ENCODE measurements around the gene PLCZ1.

PLCZ1 gene

DNA sequence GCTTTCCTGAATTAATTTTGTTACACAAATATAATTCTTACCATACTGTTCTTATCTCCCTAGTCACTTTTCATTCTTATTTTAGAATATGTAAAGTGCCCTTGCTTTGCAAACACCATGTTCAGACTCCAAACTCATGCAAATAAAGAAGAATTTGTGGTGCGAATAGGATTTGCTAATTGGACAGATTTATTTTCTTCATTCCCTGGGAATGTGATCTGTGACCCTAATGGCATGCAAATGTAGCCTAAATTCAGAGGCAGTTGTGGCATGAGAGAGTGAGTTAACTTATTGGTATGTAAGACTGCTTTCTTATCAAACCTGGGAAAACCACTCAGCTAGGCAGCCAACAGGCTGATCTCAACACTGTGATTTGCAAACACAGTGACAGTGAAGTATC lies 10.1 kb upstream of the PLCZ1 start:
- no peak overlapping the region for H4K8ac ChIP-seq (ENCODE audit: low read length)
- peaks cover 3% of the 10 kb centered on the region for H3K4me1 ChIP-seq (ENCODE audit: control insufficient read depth, insufficient read depth, low read depth, low read length)
- no peak overlapping the region for H3K9ac ChIP-seq (ENCODE audit: low read length)
- H3K27me3 ChIP-seq (ENCODE audit: control insufficient read depth in 1 of 2, insufficient read depth in 1 of 2, low read length in 2 of 2) = no peaks in the 10 kb centered on the region
- no peak overlapping the region for H3K27ac ChIP-seq (ENCODE audit: low read length, poor library complexity, severe bottlenecking)
- no peak overlapping the region for H3K18ac ChIP-seq (ENCODE audit: low read depth in 1 of 2, low read length in 2 of 2)
- H2BK5ac ChIP-seq (ENCODE audit: low read depth, low read length, poor library complexity, severe bottlenecking) = no peak overlapping the region
- peak; percentile 87 for DNase-seq
- no peak overlapping the region for H2BK12ac ChIP-seq (ENCODE audit: low read length in 2 of 2)
- WGBS = 0% methylated on average over 1 of the region's 1 CpG
- H3K14ac ChIP-seq (ENCODE audit: low read length in 2 of 2) = no peak overlapping the region
- no peaks in the 10 kb centered on the region for H3K9me3 ChIP-seq (ENCODE audit: control insufficient read depth, low read length)
- H3K79me1 ChIP-seq (replicated peaks; ENCODE audit: low read length, poor library complexity, severe bottlenecking) = no peaks in the 10 kb centered on the region
- no peak overlapping the region for H2AK5ac ChIP-seq (ENCODE audit: low read length, severe bottlenecking)
- H3K4me3 ChIP-seq (ENCODE audit: insufficient read depth in 1 of 2, low read depth in 1 of 2, low read length in 2 of 2) = no peak overlapping the region
- no peak overlapping the region for H2BK120ac ChIP-seq (ENCODE audit: low read depth, low read length)
- no peak overlapping the region for H3K4me2 ChIP-seq (ENCODE audit: low read length, poor library complexity, severe bottlenecking)
- no peak overlapping the region for H4K91ac ChIP-seq (ENCODE audit: low read length)
- no peak overlapping the region for H2AFZ ChIP-seq (ENCODE audit: low read depth, low read length)
- no peaks in the 10 kb centered on the region for H3K36me3 ChIP-seq (ENCODE audit: control insufficient read depth in 1 of 2, insufficient read depth in 2 of 2, low read depth in 1 of 2, low read length in 2 of 2)
- H2BK15ac ChIP-seq (ENCODE audit: low read depth, poor library complexity, severe bottlenecking) = no peak overlapping the region
- H3K23ac ChIP-seq (ENCODE audit: low read length in 2 of 2) = no peak overlapping the region
- H3K4ac ChIP-seq (ENCODE audit: low read depth in 1 of 2, low read length in 2 of 2) = no peak overlapping the region

DNA sequence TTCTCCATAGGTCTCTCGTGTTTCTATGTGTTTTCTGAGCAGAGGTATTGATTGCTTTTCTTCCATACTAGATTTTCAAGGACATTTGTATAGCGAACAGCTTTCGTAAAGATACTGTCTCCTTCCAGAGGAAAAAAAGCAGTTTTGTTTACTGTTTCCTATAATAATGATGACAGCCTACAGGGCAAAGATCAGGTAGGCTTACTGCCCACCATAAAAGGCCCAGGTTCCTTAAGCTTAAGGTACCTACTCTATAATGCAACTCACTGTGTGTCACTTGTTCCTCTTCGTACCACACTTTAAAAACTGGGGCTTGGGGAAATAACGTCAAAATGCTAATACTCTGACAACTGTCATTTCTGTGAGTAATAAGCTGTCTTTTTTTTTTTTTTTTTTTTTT lies 6.7 kb downstream of the PLCZ1 start:
- H3K4me1 ChIP-seq (ENCODE audit: control insufficient read depth, insufficient read depth, low read depth, low read length) = no peaks in the 10 kb centered on the region
- WGBS = 88% methylated on average over 3 of the region's 5 CpGs

DNA sequence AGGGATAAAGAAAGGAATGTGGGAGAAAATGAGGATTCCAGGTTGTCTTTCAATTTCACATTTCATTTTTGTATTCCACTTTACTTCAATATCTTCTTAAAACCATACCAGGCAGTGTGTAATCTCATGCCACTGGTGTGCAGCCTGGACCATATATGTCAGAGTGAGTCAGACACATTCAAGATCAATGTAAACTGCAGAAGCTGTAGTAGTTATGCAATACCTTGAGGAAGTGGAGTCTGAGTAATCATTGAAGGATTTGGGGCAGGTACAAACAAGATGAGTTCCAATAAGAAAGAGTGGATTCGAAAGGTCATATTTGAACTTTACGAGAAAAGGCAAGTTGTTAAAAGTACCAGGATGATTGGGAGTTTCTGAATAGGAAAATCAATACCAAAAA lies 14.1 kb downstream of the PLCZ1 start:
- H3K79me1 ChIP-seq (replicated peaks; ENCODE audit: low read length, poor library complexity, severe bottlenecking) = no peaks in the 10 kb centered on the region
- no peak overlapping the region for H2BK120ac ChIP-seq (ENCODE audit: low read depth, low read length)
- H3K4me1 ChIP-seq (ENCODE audit: control insufficient read depth, insufficient read depth, low read depth, low read length) = no peaks in the 10 kb centered on the region
- no peak overlapping the region for H3K4me3 ChIP-seq (ENCODE audit: insufficient read depth in 1 of 2, low read depth in 1 of 2, low read length in 2 of 2)
- no peak overlapping the region for H2AFZ ChIP-seq (ENCODE audit: low read depth, low read length)
- H3K27me3 ChIP-seq (ENCODE audit: control insufficient read depth in 1 of 2, insufficient read depth in 1 of 2, low read length in 2 of 2) = no peaks in the 10 kb centered on the region
- H3K14ac ChIP-seq (ENCODE audit: low read length in 2 of 2) = no peak overlapping the region
- H3K4ac ChIP-seq (ENCODE audit: low read depth in 1 of 2, low read length in 2 of 2) = no peak overlapping the region
- no peak overlapping the region for H2AK5ac ChIP-seq (ENCODE audit: low read length, severe bottlenecking)
- 52% methylated on average over 2 of the region's 2 CpGs for WGBS
- H4K91ac ChIP-seq (ENCODE audit: low read length) = no peak overlapping the region
- no peaks in the 10 kb centered on the region for H3K36me3 ChIP-seq (ENCODE audit: control insufficient read depth in 1 of 2, insufficient read depth in 2 of 2, low read depth in 1 of 2, low read length in 2 of 2)
- H3K18ac ChIP-seq (ENCODE audit: low read depth in 1 of 2, low read length in 2 of 2) = no peak overlapping the region
- no peak overlapping the region for H2BK15ac ChIP-seq (ENCODE audit: low read depth, poor library complexity, severe bottlenecking)
- no peak overlapping the region for H2BK5ac ChIP-seq (ENCODE audit: low read depth, low read length, poor library complexity, severe bottlenecking)
- no peak overlapping the region for H3K27ac ChIP-seq (ENCODE audit: low read length, poor library complexity, severe bottlenecking)
- no peak overlapping the region for H4K8ac ChIP-seq (ENCODE audit: low read length)
- no peak overlapping the region for H3K9ac ChIP-seq (ENCODE audit: low read length)
- peak; percentile 82 for DNase-seq
- H3K9me3 ChIP-seq (ENCODE audit: control insufficient read depth, low read length) = no peaks in the 10 kb centered on the region
- H2BK12ac ChIP-seq (ENCODE audit: low read length in 2 of 2) = no peak overlapping the region
- no peak overlapping the region for H3K4me2 ChIP-seq (ENCODE audit: low read length, poor library complexity, severe bottlenecking)
- H3K23ac ChIP-seq (ENCODE audit: low read length in 2 of 2) = no peak overlapping the region

More for the DNA sequence above, 6.7 kb downstream of the PLCZ1 start:
- Histone ChIP-seq H4K8ac (ENCODE audit: low read length) (no peak overlapping the region), H3K36me3 (ENCODE audit: control insufficient read depth in 1 of 2, insufficient read depth in 2 of 2, low read depth in 1 of 2, low read length in 2 of 2) (no peaks in the 10 kb centered on the region), H2AFZ (ENCODE audit: low read depth, low read length) (no peak overlapping the region), H2BK15ac (ENCODE audit: low read depth, poor library complexity, severe bottlenecking) (no peak overlapping the region), H3K9ac (ENCODE audit: low read length) (no peak overlapping the region), H3K9me3 (ENCODE audit: control insufficient read depth, low read length) (peaks cover 29% of the 10 kb centered on the region), H3K23ac (ENCODE audit: low read length in 2 of 2) (no peak overlapping the region), H3K4ac (ENCODE audit: low read depth in 1 of 2, low read length in 2 of 2) (no peak overlapping the region), H2BK12ac (ENCODE audit: low read length in 2 of 2) (no peak overlapping the region), H3K4me3 (ENCODE audit: insufficient read depth in 1 of 2, low read depth in 1 of 2, low read length in 2 of 2) (no peak overlapping the region), H3K4me2 (ENCODE audit: low read length, poor library complexity, severe bottlenecking) (no peak overlapping the region), H2BK120ac (ENCODE audit: low read depth, low read length) (no peak overlapping the region), H3K18ac (ENCODE audit: low read depth in 1 of 2, low read length in 2 of 2) (no peak overlapping the region), H4K91ac (ENCODE audit: low read length) (no peak overlapping the region), H2AK5ac (ENCODE audit: low read length, severe bottlenecking) (no peak overlapping the region), H3K27ac (ENCODE audit: low read length, poor library complexity, severe bottlenecking) (no peak overlapping the region), H3K27me3 (ENCODE audit: control insufficient read depth in 1 of 2, insufficient read depth in 1 of 2, low read length in 2 of 2) (no peaks in the 10 kb centered on the region), H3K14ac (ENCODE audit: low read length in 2 of 2) (no peak overlapping the region), H2BK5ac (ENCODE audit: low read depth, low read length, poor library complexity, severe bottlenecking) (no peak overlapping the region), H3K79me1 (replicated peaks; ENCODE audit: low read length, poor library complexity, severe bottlenecking) (no peaks in the 10 kb centered on the region)
- no peak for DNase-seq

DNA sequence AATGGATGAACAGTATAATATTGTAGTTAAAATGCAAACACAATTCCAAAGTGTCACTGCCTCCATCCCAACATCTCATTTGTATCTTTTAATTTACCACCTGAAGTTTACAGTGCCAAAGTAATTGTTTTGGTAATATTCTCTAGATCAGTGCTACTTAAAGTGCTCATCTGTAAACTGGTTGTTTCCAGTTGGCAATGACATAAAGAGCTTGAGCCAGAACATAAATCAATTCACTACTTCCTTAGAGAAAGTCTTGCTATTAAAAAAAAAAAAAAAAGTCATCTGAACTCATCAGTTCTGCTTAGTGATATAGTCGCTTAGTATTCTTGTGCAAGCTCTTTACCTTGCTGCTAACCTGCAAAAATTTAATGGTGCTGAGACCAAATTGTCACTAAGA lies 16.4 kb downstream of the PLCZ1 start:
- H2BK5ac ChIP-seq (ENCODE audit: low read depth, low read length, poor library complexity, severe bottlenecking) = no peak overlapping the region

More for the DNA sequence above, 16.4 kb downstream of the PLCZ1 start:
- no peak overlapping the region for H3K9ac ChIP-seq (ENCODE audit: low read length)
- H2BK15ac ChIP-seq (ENCODE audit: low read depth, poor library complexity, severe bottlenecking) = no peak overlapping the region
- no peak overlapping the region for H2BK12ac ChIP-seq (ENCODE audit: low read length in 2 of 2)
- no peaks in the 10 kb centered on the region for H3K27me3 ChIP-seq (ENCODE audit: control insufficient read depth in 1 of 2, insufficient read depth in 1 of 2, low read length in 2 of 2)
- H3K27ac ChIP-seq (ENCODE audit: low read length, poor library complexity, severe bottlenecking) = no peak overlapping the region
- H4K91ac ChIP-seq (ENCODE audit: low read length) = no peak overlapping the region
- no peak for DNase-seq
- H3K4ac ChIP-seq (ENCODE audit: low read depth in 1 of 2, low read length in 2 of 2) = no peak overlapping the region
- 96% methylated on average over 1 of the region's 1 CpG for WGBS
- no peaks in the 10 kb centered on the region for H3K4me1 ChIP-seq (ENCODE audit: control insufficient read depth, insufficient read depth, low read depth, low read length)
- no peak overlapping the region for H3K14ac ChIP-seq (ENCODE audit: low read length in 2 of 2)
- no peak overlapping the region for H2AK5ac ChIP-seq (ENCODE audit: low read length, severe bottlenecking)
- H3K4me3 ChIP-seq (ENCODE audit: insufficient read depth in 1 of 2, low read depth in 1 of 2, low read length in 2 of 2) = no peak overlapping the region
- H4K8ac ChIP-seq (ENCODE audit: low read length) = no peak overlapping the region
- H3K4me2 ChIP-seq (ENCODE audit: low read length, poor library complexity, severe bottlenecking) = no peak overlapping the region
- H2AFZ ChIP-seq (ENCODE audit: low read depth, low read length) = no peak overlapping the region
- no peak overlapping the region for H3K23ac ChIP-seq (ENCODE audit: low read length in 2 of 2)
- H3K36me3 ChIP-seq (ENCODE audit: control insufficient read depth in 1 of 2, insufficient read depth in 2 of 2, low read depth in 1 of 2, low read length in 2 of 2) = no peaks in the 10 kb centered on the region
- H3K18ac ChIP-seq (ENCODE audit: low read depth in 1 of 2, low read length in 2 of 2) = no peak overlapping the region
- H2BK120ac ChIP-seq (ENCODE audit: low read depth, low read length) = no peak overlapping the region
- no peaks in the 10 kb centered on the region for H3K79me1 ChIP-seq (replicated peaks; ENCODE audit: low read length, poor library complexity, severe bottlenecking)
- H3K9me3 ChIP-seq (ENCODE audit: control insufficient read depth, low read length) = no peaks in the 10 kb centered on the region

All from mesenchymal stem cell (in vitro differentiated cells and primary cell).